NCI-H2227 (cell line): Measurements from ENCODE around the gene FAAH2.
"Not testable (repeated sequence)": the region's sequence is repeated elsewhere in the genome, so short reads cannot be mapped to it uniquely, and the experiment has no call there.

Source experiments
- DNase-seq: peaks from one replicate; lab custom pipeline; 2025; ENCODE audit not compliant: unreplicated experiment; lab: John Stamatoyannopoulos, UW

The FAAH2 gene, protein sequence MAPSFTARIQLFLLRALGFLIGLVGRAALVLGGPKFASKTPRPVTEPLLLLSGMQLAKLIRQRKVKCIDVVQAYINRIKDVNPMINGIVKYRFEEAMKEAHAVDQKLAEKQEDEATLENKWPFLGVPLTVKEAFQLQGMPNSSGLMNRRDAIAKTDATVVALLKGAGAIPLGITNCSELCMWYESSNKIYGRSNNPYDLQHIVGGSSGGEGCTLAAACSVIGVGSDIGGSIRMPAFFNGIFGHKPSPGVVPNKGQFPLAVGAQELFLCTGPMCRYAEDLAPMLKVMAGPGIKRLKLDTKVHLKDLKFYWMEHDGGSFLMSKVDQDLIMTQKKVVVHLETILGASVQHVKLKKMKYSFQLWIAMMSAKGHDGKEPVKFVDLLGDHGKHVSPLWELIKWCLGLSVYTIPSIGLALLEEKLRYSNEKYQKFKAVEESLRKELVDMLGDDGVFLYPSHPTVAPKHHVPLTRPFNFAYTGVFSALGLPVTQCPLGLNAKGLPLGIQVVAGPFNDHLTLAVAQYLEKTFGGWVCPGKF

DNA sequence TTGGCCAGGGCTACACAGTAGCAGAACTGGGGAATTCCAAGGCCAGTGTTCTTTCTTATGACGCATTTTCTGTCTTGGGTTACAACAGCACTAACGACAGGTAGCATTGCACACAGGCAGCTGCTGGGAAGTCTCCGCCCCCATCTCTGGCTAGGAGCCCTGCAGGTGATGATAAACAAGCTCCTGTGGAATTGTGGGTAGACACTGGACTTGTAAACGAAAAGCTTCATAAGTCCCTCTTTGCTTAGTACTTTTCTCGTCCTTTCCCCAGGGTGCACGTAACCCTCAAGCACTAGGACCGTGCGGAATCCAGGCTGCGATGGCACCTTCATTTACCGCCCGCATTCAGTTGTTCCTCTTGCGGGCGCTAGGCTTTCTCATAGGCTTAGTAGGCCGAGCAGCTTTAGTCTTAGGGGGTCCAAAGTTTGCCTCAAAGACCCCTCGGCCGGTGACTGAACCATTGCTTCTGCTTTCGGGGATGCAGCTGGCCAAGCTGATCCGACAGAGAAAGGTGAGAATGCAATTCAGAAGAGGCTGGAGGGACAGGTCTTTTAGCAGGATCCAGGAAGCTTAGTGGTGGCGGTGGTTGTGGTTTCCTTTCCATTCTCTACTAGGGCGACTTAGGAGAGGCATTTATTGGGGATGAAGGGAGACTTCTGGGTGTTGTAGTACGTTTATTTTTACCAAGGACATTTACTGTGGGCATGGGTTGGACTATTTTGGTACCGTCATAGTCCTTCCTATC is at the start of gene FAAH2:
Gene FAAH2 (plus strand): TSS at position 200 of the 745 bp plus-strand sequence. CDS start 120 bp downstream, at position 320.
- DNase-seq: peak; percentile 46

DNA sequence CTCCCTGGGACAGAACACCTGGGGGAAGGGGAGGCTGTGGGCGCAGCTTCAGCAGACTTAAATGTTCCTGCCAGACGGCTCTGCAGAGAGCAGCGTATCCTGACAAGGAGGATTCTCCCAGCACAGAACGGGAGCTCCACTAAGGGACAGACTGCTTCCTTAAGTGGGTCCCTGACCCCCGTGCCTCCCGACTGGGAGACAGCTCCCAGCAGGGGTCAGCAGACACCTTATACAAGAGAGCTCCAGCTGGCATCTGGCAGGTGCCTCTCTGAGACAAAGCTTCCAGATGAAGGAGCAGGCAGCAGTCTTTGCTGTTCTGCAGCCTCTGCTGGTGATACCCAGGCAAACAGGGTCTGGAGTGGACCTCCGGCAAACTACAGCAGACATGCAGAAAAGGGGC is 44.5 kb upstream of the FAAH2 start:
- DNase-seq: no peak

DNA sequence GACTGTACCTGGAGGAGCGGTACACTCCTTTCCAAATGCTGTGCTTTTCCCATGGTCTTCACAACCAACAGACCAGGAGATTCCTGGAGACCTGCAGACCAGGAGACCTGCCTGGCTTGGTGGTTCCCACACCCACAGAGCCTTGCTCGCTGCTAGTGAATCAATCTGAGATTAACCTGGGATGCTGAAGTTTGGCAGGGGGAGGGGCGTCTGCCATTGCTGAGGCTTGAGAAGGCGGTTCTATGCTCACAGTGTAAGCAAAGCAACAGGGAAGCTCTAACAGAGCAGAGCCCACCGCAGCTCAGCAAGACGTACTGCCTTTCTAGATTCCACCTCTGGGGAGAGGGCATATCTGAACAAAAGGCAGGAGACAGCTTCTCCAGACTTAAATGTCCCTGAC is 34.5 kb upstream of the FAAH2 start:
- no peak for DNase-seq

DNA sequence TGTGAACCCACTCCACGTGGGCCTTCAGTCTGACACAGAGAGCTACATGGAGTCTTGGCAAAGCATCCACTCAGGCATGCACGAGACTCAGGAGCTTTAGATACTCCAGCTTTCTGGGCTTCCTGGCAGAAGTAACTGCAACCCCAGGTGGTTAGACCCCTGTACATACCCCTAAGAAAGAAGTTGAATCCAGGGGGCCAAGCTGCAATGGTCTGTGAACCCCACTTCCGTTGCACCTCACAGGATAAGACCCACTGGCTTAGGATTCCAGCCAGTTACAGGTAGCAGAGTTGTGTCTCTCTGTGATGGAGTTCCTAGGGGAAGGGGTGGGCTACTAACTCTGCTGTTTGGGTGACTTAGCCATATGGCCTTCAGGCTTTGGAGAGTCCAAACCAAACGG is 21.4 kb upstream of the FAAH2 start:
- DNase-seq: no peak

DNA sequence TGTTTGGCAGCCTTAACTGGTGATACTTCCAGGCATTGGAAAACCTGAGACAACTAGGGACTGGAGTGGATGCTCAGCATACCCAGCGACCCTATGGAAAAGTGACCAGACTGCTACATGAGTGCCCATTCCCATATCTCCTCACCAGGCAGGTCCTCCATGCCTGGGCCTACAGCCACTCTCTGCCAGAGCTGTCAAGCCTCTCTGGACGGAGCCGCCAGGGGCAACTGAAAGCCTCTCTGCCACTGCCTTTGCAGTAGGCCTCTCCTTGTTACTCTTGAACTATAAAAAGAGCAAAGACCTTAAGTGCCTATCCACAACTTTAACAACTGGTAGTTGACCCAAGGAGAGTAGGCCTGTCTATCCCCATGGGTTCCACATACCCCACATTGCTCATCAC is 20.2 kb upstream of the FAAH2 start:
- DNase-seq: no peak

DNA sequence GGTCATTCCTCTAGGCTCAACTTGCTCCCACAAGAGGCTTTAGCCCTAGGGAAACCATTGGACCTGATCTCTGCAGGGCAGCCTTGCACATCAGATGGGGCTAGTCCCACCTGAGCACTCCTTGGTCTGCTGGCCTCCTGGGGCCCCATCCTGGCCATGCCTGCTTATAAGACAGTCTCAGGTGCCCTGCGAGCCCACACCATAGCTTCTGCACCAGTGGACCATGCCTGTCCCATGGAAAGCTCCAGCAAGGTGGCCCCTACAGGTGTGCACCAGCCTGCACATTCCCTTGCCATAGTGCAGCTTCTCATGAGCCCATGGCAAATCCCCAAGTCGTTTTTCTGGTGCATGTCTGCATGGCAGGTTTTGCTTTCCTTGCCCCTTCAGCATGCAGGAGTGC is 19.6 kb upstream of the FAAH2 start:
- DNase-seq: no peak

DNA sequence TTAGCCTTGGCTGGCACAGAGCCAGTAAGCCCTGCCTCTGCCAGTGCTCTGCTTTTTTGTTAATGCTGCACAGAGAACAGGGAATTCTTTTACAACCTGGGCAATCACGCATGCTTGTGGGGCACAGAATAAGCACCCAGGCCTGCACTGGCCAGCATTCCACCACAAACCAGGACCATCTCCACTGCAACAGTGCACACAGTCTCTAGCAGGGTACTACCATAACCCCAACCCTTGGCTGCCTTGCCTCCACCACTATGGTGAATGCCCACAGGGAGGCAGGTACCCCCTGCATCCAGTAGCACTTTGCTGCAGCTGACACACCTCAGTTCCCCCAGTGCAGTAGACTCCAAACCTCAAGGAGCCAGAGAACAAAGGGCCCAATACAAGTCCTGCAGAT is 19.2 kb upstream of the FAAH2 start:
- no peak for DNase-seq

DNA sequence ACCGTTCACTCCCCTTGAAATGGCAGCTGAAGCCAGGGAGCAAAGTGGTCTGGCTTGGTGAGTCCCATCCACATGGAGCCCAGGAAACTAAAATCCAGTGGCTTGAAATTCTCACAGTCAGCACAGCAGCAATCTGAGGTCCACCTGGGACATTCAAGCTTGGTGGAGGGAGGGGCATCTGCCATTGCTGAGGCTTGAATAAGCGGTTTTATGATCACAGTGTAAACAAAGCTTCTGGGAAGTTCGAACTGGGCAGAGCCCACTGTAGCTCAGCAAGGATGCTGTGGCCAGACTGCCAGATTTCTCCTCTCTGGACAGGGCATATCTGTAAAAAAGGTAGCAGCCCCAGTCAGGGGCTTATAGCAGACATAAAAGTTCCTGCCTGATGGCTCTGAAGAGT is 15.5 kb upstream of the FAAH2 start:
- no peak for DNase-seq

DNA sequence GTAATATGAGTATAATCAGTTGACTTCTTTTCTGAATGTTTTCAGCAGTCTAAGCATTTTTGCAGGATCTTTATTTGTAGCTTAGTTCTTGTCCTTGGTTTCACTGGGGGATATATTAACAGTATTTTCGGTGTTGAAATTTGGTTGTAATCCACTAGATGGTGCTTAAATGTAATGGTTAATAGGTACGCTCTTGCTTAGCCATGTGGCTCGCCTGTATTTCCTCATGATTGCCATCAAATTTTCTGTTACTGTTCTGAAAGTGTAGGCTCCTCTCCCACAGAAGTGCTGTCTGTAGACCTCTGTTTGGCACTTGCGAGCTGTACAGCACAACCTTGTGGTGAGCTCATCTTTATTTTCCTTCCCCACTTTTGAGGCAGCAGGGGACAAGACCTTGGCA is 3.9 kb upstream of the FAAH2 start:
- no peak for DNase-seq

DNA sequence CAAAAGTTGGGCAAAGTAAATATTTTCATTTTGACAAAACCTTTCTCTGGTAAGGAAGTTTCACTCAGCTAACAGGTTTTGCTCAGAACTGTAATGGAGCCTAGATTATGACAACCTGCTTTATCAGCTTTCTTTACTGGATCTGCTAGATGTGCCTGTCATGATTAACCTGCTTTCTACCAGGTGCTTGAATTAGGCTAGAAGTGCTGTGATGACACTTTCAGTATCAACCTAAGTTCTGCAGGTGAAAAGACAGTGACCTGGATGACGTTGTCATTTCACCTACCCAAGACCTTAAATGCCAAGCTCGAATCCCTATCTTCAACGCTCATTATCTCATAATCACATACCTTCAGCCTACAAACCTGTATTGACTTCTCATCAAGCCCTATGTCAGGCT is 1.5 kb upstream of the FAAH2 start:
- DNase-seq: no peak

DNA sequence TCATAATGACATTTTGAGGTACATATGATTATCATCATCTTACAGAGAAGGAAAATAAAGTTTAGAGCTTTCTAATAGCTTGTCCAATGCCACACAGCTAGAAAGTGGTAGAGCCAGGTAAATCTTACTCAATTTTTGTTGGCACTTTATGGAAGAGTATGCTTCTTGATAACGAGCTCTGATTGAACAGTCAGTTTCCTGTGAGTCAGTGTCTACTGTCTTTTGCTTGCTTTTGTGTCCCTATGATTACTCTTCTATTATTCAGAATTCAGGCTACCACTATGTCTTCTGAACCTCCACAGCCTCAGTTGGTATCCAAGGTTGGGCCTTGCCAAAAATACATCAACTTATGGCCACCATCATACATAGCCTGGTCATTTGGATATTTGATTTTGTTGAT is 2.6 kb downstream of the FAAH2 start:
- DNase-seq: no peak

DNA sequence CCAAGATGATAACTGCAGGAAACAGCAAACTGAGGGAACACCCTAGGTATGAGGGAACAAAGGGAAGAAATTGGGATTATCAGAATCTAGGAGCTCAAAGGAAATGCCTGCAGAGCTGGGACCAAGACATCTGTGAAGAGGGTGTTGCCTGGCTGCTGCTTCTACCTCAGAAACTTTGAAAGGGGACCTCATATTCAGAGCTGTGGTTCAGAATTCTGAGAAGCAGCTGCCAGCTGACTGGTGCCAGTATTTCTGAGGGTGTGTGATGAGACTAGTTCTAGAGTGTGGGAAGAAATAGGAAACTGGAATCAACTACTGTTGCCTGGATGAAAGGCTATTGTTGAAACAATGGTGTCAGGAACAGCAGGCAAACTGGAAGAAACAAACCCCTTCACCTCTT is 8.5 kb downstream of the FAAH2 start:
- no peak for DNase-seq

DNA sequence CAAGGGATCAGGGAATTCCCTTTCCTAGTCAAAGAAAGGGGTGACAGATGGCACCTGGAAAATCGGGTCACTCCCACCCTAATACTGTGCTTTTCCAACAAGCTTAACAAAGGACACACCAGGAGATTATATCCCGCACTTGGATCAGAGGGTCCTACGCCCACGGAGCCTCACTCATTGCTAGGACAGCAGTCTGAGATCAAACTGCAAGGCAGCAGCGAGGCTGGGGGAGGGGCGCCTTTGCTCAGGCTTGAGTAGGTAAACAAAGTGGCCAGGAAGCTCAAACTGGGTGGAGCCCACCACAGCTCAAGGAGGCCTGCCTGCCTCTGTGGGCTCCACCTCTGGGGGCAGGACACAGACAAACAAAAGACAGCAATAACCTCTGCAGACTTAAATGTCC is 9.2 kb downstream of the FAAH2 start:
- DNase-seq: not testable (repeated sequence)

DNA sequence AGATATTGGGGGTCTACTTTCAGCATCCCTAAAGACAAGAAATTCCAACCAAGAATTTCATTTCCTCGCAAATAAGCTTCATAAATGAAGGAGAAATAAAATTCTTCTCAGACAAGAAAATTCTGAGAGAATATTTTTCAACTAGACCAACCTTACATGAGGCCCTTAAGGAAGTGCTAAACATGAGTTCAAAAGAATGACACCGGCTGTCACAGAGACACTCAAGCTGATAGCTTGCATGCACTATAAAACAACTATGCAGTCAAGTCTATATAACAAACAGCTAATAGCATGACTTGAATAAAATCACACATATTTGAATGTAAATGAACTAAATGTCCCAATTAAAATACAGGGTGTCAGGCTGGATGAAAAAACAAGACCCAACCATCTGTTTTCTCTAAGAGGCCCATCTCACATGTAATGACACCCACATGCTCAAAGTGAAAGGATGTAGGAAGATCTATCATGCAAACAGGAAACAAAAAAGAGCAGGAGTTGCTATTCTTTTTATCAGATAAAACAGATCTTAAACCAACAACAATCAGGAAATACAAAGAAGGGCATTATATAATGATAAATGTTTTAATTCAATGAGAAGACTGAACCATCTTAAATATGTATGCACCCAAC is 27.2 kb downstream of the FAAH2 start:
- no peak for DNase-seq

DNA sequence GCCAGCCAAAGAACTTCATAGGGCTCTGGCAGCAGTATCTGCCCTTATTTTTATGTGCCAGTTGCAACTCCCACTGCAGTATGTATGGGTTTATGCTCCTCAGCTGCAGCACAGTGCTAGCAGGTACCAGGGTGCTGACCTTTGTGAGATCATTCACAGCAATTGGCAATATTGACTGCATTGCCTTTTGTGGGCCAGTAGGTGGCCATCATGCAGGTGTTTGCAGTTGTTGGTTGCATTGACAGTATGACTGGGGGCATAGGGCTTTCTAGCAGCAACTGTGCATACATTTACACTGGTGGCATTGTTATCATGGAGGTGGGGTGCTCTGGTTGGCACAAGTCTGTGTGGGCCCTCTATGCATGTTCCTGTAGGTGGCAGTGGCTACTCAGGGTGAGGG is 42.5 kb downstream of the FAAH2 start:
- DNase-seq: no peak

DNA sequence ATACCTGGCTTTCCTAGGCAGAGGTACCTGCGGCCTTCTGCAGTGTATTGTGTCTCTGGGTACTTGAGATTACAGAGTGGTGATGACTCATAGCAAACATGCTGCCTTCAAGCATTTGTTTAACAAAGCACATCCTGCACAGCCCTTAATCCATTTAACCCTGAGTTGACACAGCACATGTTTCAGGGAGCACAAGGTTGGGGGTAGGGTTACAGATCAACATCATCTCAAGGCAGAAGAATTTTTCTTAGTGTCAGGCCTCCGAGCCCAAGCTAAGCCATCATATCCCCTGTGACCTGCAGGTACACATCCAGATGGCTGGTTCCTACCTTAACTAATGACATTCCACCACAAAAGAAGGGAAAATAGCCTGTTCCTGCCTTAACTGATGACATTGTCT is 49.3 kb downstream of the FAAH2 start:
- not testable (repeated sequence) for DNase-seq

DNA sequence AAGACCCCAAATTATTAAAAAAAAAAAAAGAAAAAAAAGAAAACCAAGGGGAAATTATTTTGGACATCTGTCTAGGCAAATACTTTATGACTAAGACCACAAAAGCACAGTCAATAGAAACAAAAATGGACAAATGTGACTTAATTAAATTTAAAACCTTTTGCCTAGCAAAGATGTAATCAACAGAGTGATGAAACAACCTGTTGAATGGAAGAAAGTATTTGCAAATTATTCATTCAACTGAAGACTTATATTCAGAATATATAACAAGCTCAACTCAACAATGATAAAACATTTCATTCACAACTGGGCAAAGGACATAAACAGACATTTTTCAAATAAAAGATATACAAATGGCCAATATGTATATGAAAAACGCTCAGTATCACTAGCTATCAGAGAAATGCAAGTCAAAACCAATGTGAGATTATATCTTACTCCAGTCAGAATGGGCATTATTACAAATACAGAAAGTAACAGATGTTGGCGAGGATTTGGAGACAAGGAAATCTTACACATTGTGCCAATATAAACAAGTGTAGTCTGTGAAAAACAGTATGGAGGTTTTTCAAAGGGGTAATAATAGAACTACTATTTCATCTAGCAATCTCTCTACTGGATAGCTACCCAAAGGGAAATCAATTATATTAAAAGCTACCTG is 67.1 kb downstream of the FAAH2 start:
- DNase-seq: no peak

DNA sequence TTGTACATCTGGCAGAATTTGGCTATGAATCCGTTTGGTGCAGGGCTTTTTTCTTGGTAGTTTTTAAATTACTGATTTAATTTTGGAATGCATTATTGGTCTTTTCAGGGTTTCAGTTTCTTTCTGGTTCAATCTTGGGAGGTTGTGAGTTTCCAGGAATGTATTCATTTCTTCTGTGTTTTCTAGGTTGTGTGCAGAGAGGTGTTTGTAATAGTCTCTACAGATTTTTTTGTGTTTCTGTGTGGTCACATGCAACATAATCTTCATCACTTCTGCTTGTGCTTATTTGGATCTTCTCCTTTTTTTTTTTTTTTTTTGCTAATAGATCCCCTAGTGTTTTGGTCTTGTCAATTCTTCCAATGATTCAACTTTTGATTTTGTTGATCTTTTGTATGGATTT is 77.6 kb downstream of the FAAH2 start:
- DNase-seq: no peak

DNA sequence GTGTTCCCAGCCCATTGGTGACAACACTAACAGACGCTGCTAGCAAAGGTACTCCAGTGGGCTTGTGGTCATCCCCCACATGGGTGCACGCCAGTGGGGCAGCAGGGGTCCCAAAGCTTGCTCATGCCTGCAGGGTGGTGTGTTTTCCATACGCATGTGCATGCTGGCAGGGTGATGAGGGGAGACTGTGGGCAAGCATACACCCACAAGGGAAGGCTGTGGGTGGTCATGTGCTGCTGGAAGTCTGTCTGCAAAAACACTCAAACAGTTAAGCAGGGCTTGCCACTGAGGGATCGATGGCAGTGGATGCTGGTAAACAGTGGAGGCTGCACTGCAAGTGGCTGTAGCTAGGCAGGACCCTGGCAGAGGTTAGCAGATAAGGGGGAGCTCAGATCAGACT is 79.9 kb downstream of the FAAH2 start:
- no peak for DNase-seq

DNA sequence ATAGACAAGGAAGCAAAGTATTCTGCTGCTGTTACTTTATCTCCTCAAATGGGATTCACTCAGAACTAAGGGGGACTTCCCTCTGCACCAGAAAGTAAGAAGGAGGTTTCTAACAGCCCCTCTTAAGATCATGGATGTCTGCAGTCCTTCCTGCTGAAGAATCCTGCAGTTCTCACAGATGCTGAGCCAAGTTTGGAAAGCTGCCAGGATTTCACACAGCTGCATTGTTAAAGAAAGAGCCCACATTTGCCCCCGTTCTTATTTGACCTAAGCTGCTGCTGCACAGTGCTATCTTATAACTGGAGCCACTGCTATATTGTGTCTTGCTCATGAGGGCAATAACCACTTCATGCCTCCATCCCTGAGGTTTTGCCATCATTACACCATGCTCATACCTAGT is 81.1 kb downstream of the FAAH2 start:
- DNase-seq: no peak

DNA sequence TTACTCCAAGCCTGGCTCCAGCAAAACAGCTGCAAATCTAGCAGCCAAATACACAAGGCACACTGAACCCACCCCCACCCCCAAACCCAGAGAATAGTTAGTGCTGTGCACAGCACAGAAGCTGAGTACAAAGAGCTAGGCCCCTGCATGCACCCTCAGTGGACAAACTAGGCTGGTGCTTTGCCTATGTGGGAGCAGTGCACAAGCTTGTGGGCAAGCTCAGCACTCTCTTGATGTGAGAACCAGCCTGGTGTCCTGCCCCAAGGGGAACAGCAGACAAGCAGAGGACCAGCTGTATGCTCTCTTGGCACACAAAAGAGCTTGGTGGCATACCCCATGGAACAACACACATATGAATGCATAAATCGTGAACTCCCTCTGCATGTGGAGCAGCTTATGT is 81.7 kb downstream of the FAAH2 start:
- no peak for DNase-seq
